ENCODE results near the gene ATG2A. TPM values are rescaled to one million over a fixed set of nuclear protein-coding genes. Genes with fewer than 3 reads are reported as not detected.

Gene ATG2A
- total RNA-seq, 1 donor from 2014 or later = 4.4 TPM

- H3K27ac ChIP-seq = no peak overlapping the region
- H3K79me2 ChIP-seq (ENCODE audit: low read depth) = no peaks in the 10 kb centered on the region
- Mint-ChIP-seq H3K27ac (no peak overlapping the region), H3K4me3 (no peak overlapping the region), H3K4me1 (peaks cover 27% of the 10 kb centered on the region), H3K27me3 (ENCODE audit: insufficient read depth, low read depth) (peaks cover 7% of the 10 kb centered on the region), H3K9me3 (no peaks in the 10 kb centered on the region), H3K36me3 (peaks cover 5% of the 10 kb centered on the region)
- H3K9ac ChIP-seq = no peak overlapping the region
- no peaks in the 10 kb centered on the region for H3K36me3 ChIP-seq
- no peak overlapping the region for H2AFZ ChIP-seq (replicated peaks)
- no peaks in the 10 kb centered on the region for H3K27me3 ChIP-seq
- peaks cover 13% of the 10 kb centered on the region for H3K4me1 ChIP-seq
- no peak overlapping the region for H3K4me3 ChIP-seq
- no peak for DNase-seq (ENCODE audit: low spot score)
- TF ChIP-seq EZH2phosphoT487 (IDR thresholded peaks at IDR 0.05) (no peak), EZH2 (IDR thresholded peaks at IDR 0.05) (no peak), CTCF (IDR thresholded peaks at IDR 0.05) (no peak)
- H3F3A ChIP-seq (ENCODE audit: low read depth) = peaks cover 13% of the 10 kb centered on the region
- no peaks in the 10 kb centered on the region for H4K20me1 ChIP-seq (ENCODE audit: low read depth)
- no peaks in the 10 kb centered on the region for H3K9me3 ChIP-seq (ENCODE audit: low read depth)
- peak overlapping the region; percentile 65 for H3K4me2 ChIP-seq
These were observed 19.5 kb upstream of the ATG2A start for GRCh38 chr11:64936539-64936938.

GRCh38 chr11:64935359-64936081, 18.5 kb upstream of the ATG2A start, which contains the start of gene GPHA2:
GPHA2 (minus strand) TSS chr11:64935893; CDS start chr11:64935460, 433 bp downstream.
- DNase-seq (ENCODE audit: low spot score) = peak; percentile 82
- Mint-ChIP-seq H3K27me3 (ENCODE audit: insufficient read depth, low read depth) (peaks cover 7% of the 10 kb centered on the region), H3K27ac (peak within 1 kb of the TSS; percentile 72), H3K4me1 (peaks cover 27% of the 10 kb centered on the region), H3K9me3 (no peaks in the 10 kb centered on the region), H3K4me3 (peak within 1 kb of the TSS; percentile 50), H3K36me3 (peaks cover 5% of the 10 kb centered on the region)
- Histone ChIP-seq H3K4me1 (peaks cover 13% of the 10 kb centered on the region), H3F3A (ENCODE audit: low read depth) (peaks cover 13% of the 10 kb centered on the region), H3K27ac (no peak within 1 kb of the TSS), H3K9ac (no peak within 1 kb of the TSS), H3K36me3 (no peaks in the 10 kb centered on the region), H4K20me1 (ENCODE audit: low read depth) (no peaks in the 10 kb centered on the region), H3K4me2 (peak within 1 kb of the TSS; percentile 65), H3K9me3 (ENCODE audit: low read depth) (no peaks in the 10 kb centered on the region), H2AFZ (replicated peaks) (peak within 1 kb of the TSS; percentile 50), H3K79me2 (ENCODE audit: low read depth) (no peaks in the 10 kb centered on the region), H3K4me3 (peak within 1 kb of the TSS; percentile 29), H3K27me3 (no peaks in the 10 kb centered on the region)
- TF ChIP-seq CTCF (IDR thresholded peaks at IDR 0.05) (no peak), EZH2phosphoT487 (IDR thresholded peaks at IDR 0.05) (no peak), EZH2 (IDR thresholded peaks at IDR 0.05) (no peak)

DNA sequence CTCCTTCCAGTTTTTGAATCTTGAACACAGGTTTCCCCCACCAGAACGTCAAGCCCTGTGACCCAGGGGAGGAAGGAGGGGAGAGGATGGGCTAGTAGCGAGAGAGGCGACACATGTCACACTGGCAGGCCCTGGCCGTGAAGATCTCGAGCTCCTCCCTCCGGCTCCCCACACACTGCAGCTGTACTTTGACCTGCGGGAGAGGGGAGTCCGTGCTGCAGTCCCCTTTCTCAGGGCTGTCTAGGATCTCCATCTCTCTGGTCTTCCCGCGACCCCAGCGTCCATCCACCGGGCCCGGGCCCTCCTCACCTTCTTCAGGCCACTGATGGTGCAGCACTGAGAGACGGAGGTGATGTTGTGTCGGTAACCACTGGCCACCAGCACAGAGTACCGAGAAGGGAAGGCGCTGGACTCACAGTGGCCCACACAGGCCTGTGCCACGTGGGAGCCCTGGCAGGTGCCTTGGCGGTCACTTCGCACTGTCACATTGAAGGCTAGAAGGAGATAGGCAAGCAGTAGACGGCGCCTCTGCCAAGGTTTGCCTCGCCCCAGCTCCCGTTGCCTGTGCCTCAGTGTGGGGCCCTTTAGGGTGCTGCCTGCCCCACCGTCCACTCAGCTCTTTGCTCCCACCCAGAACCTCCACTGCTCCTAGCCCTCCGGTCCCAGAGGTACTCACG, 17.8 kb upstream of the ATG2A start:
- Histone ChIP-seq H3K9ac (no peak overlapping the region), H3K4me2 (no peak overlapping the region), H2AFZ (replicated peaks) (no peak overlapping the region), H3K79me2 (ENCODE audit: low read depth) (no peaks in the 10 kb centered on the region), H4K20me1 (ENCODE audit: low read depth) (no peaks in the 10 kb centered on the region), H3F3A (ENCODE audit: low read depth) (peaks cover 13% of the 10 kb centered on the region), H3K36me3 (no peaks in the 10 kb centered on the region), H3K4me1 (peaks cover 13% of the 10 kb centered on the region), H3K9me3 (ENCODE audit: low read depth) (no peaks in the 10 kb centered on the region), H3K4me3 (no peak overlapping the region), H3K27me3 (no peaks in the 10 kb centered on the region), H3K27ac (no peak overlapping the region)
- Mint-ChIP-seq H3K27ac (no peak overlapping the region), H3K27me3 (ENCODE audit: insufficient read depth, low read depth) (peaks cover 7% of the 10 kb centered on the region), H3K4me1 (peaks cover 27% of the 10 kb centered on the region), H3K9me3 (no peaks in the 10 kb centered on the region), H3K4me3 (no peak overlapping the region), H3K36me3 (peaks cover 5% of the 10 kb centered on the region)
- no peak for DNase-seq (ENCODE audit: low spot score)
- TF ChIP-seq EZH2 (IDR thresholded peaks at IDR 0.05) (no peak), EZH2phosphoT487 (IDR thresholded peaks at IDR 0.05) (no peak), CTCF (IDR thresholded peaks at IDR 0.05) (no peak)
